H1 (cell line): ENCODE results near the gene TECR. TPM values are rescaled to one million over a fixed set of nuclear protein-coding genes. Genes with fewer than 3 reads are reported as not detected.
"Not testable (repeated sequence)": the region's sequence is repeated elsewhere in the genome, so short reads cannot be mapped to it uniquely, and the experiment has no call there.

Source experiments
- CTCF ChIA-PET: fragments of 300-600 bp; sonication (Branson Sonifier 250); formaldehyde crosslinking; loops from one replicate; lab custom pipeline; 2021; ENCODE audit not compliant: partially characterized antibody; lab: Charles Lee
- POLR2A ChIA-PET: fragments of 300-600 bp; sonication (Branson Sonifier 250); formaldehyde crosslinking; loops from one replicate; lab custom pipeline; 2021; ENCODE audit warnings: inconsistent platforms; ENCODE audit not compliant: partially characterized antibody; lab: Charles Lee
- DNase-seq, 2 experiments: peaks; one replicate each; pipeline versions ENCODE4 v3.0.0 to v3.0.0-alpha.2; 2010 to 2022; ENCODE audit warnings: low spot score in 2 of 2, low read depth in 1 of 2, mixed read lengths in 1 of 2
- FAIRE-seq: peaks from 2 replicates; lab custom pipeline; 2011; peaks lifted over from hg19 to GRCh38; lab: Jason Lieb, UNC
- H2AFZ ChIP-seq: 2 replicates; pipeline ENCODE4 v1.8.1; 2012; ENCODE audit warnings: low read length, inconsistent platforms
- H2AK5ac ChIP-seq: 2 replicates; pipeline ENCODE4 v1.6.1; 2013; ENCODE audit warnings: low read depth, low read length
- H2BK120ac ChIP-seq: replicated peaks from 2 replicates; pipeline ENCODE3; 2013; ENCODE audit warnings: low read depth, low read length, inconsistent platforms
- H2BK12ac ChIP-seq: 2 replicates; pipeline ENCODE4 v1.6.1; 2013; ENCODE audit warnings: low read depth, low read length
- H2BK15ac ChIP-seq: 2 replicates; pipeline ENCODE4 v1.6.1; 2013; ENCODE audit warnings: low read length
- H2BK20ac ChIP-seq: 2 replicates; pipeline ENCODE4 v1.6.1; 2013; ENCODE audit warnings: low read length
- H2BK5ac ChIP-seq: 2 replicates; pipeline ENCODE4 v1.6.1; 2013; ENCODE audit warnings: low read depth, low read length
- H3K14ac ChIP-seq: 2 replicates; pipeline ENCODE4 v1.6.1; 2013; ENCODE audit warnings: inconsistent platforms; ENCODE audit not compliant: insufficient read length
- H3K18ac ChIP-seq: 2 replicates; pipeline ENCODE4 v1.6.1; 2013; ENCODE audit warnings: low read length; ENCODE audit errors: extremely low read depth
- H3K23ac ChIP-seq: 2 replicates; pipeline ENCODE4 v1.6.1; 2013; ENCODE audit warnings: inconsistent platforms; ENCODE audit not compliant: insufficient read length
- H3K23me2 ChIP-seq: 2 replicates; pipeline ENCODE4 v1.6.1; 2013; ENCODE audit warnings: low read depth, low read length
- H3K27ac ChIP-seq: 2 replicates; pipeline ENCODE4 v1.6.1; 2011; ENCODE audit warnings: low read depth, low read length, inconsistent platforms
- H3K27me3 ChIP-seq, 4 experiments: replicated peaks in 1 of 4; 1 replicate in 1 of 4; 2 replicates in 3 of 4; pipeline versions ENCODE4 v1.6.1 to v1.8.1; 2011 to 2013; ENCODE audit warnings: low read length in 3 of 4, mild to moderate bottlenecking in 3 of 4, inconsistent platforms in 2 of 4, mixed read lengths in 2 of 4, moderate library complexity in 1 of 4; ENCODE audit not compliant: control insufficient read depth in 3 of 4, insufficient read depth in 3 of 4; ENCODE audit errors: extremely low read depth in 1 of 4
- H3K36me3 ChIP-seq, 4 experiments: 2 replicates each; pipeline versions ENCODE4 v1.6.1 to v1.8.1; 2011 to 2013; ENCODE audit warnings: mild to moderate bottlenecking in 4 of 4, low read length in 3 of 4, moderate library complexity in 2 of 4, control low read depth in 1 of 4, inconsistent platforms in 1 of 4; ENCODE audit not compliant: insufficient read depth in 4 of 4, control insufficient read depth in 2 of 4
- H3K4ac ChIP-seq: replicated peaks from 2 replicates; pipeline ENCODE3; 2013; ENCODE audit warnings: low read length, low read depth, mixed read lengths, inconsistent platforms; ENCODE audit not compliant: insufficient read length
- H3K4me1 ChIP-seq, 4 experiments: replicated peaks in 1 of 4; 1 replicate in 1 of 4; 2 replicates in 3 of 4; pipeline versions ENCODE4 v1.6.1 to v1.8.1; 2011 to 2013; ENCODE audit warnings: low read length in 3 of 4, inconsistent platforms in 2 of 4, mixed read lengths in 1 of 4; ENCODE audit not compliant: insufficient read depth in 4 of 4, control insufficient read depth in 3 of 4
- H3K4me2 ChIP-seq, 2 experiments: 2 replicates each; pipeline versions ENCODE4 v1.6.1 to v1.8.1; 2011 to 2013; ENCODE audit warnings: low read depth in 2 of 2, low read length in 2 of 2, control low read depth in 1 of 2, inconsistent platforms in 1 of 2, mild to moderate bottlenecking in 1 of 2; ENCODE audit not compliant: insufficient read depth in 1 of 2
- H3K4me3 ChIP-seq, 4 experiments: fragments of 200-600, 300-600 bp in 1 of 4; sonication (generic), shearing (Covaris generic), sonication (Bioruptor Twin) in 1 of 4; 2 replicates each; pipeline versions ENCODE4 v1.5.1 to v1.8.1; 2011 to 2016; ENCODE audit warnings: low read length in 4 of 4, low read depth in 3 of 4, control low read depth in 2 of 4, inconsistent platforms in 2 of 4, mild to moderate bottlenecking in 2 of 4, mixed read lengths in 1 of 4, moderate library complexity in 1 of 4; ENCODE audit not compliant: insufficient read depth in 2 of 4; ENCODE audit errors: extremely low read depth in 1 of 4
- H3K56ac ChIP-seq: replicated peaks from 2 replicates; pipeline ENCODE3; 2013; ENCODE audit warnings: low read depth, mild to moderate bottlenecking, mixed read lengths, low read length, inconsistent platforms; ENCODE audit not compliant: insufficient read length
- H3K79me1 ChIP-seq: 2 replicates; pipeline ENCODE4 v1.6.1; 2013; ENCODE audit warnings: low read depth, low read length, control low read depth
- H3K79me2 ChIP-seq, 2 experiments: 2 replicates each; pipeline versions ENCODE4 v1.6.1 to v1.8.1; 2012 to 2013; ENCODE audit warnings: low read length in 2 of 2, mild to moderate bottlenecking in 2 of 2, inconsistent platforms in 1 of 2; ENCODE audit not compliant: insufficient read depth in 2 of 2, control insufficient read depth in 1 of 2
- H3K9ac ChIP-seq, 4 experiments: replicated peaks in 1 of 4; 1 replicate in 1 of 4; 2 replicates in 3 of 4; pipeline versions ENCODE4 v1.6.1 to v1.8.1; 2011 to 2013; ENCODE audit warnings: low read depth in 3 of 4, low read length in 3 of 4, control low read depth in 2 of 4, mild to moderate bottlenecking in 2 of 4, moderate library complexity in 2 of 4, inconsistent platforms in 1 of 4; ENCODE audit errors: extremely low read depth in 1 of 4
- H3K9me3 ChIP-seq, 2 experiments: 2 replicates each; pipeline versions ENCODE4 v1.6.1 to v1.8.1; 2012 to 2013; ENCODE audit warnings: mild to moderate bottlenecking in 2 of 2, moderate library complexity in 2 of 2, control low read depth in 1 of 2, inconsistent platforms in 1 of 2, low read depth in 1 of 2, low read length in 1 of 2, mixed read lengths in 1 of 2; ENCODE audit not compliant: insufficient read depth in 2 of 2
- H4K20me1 ChIP-seq, 2 experiments: replicated peaks in 1 of 2; 2 replicates each; pipeline versions ENCODE3 to v1.8.1; 2011 to 2013; ENCODE audit warnings: inconsistent platforms in 2 of 2, low read length in 2 of 2, mild to moderate bottlenecking in 1 of 2; ENCODE audit not compliant: insufficient read depth in 2 of 2, control insufficient read depth in 1 of 2
- H4K5ac ChIP-seq: 2 replicates; pipeline ENCODE4 v1.6.1; 2013; ENCODE audit warnings: low read length, low read depth, mixed read lengths, inconsistent platforms; ENCODE audit not compliant: insufficient read length
- H4K8ac ChIP-seq: 2 replicates; pipeline ENCODE4 v1.8.0; 2013; ENCODE audit warnings: mild to moderate bottlenecking, moderate library complexity, low read length, inconsistent platforms; ENCODE audit not compliant: insufficient read depth; ENCODE audit errors: extremely low read depth
- H4K91ac ChIP-seq: replicated peaks from 2 replicates; pipeline ENCODE3; 2013; ENCODE audit warnings: low read length, mixed read lengths, inconsistent platforms; ENCODE audit not compliant: insufficient read length
- BACH1 ChIP-seq: IDR thresholded peaks from 2 replicates; pipeline ENCODE4 v1.6.1; 2012; ENCODE audit warnings: low read length, improper control_type of control experiment
- CTBP2 ChIP-seq: IDR thresholded peaks from 2 replicates; pipeline ENCODE4 v1.7.0; 2011; ENCODE audit warnings: borderline replicate concordance, mild to moderate bottlenecking, moderate library complexity, mixed read lengths, low read length; ENCODE audit not compliant: insufficient read depth, insufficient read length
- FOSL1 ChIP-seq: IDR thresholded peaks from 2 replicates; pipeline ENCODE4 v1.6.1; 2011; ENCODE audit warnings: mild to moderate bottlenecking, low read depth, low read length, moderate library complexity; ENCODE audit not compliant: insufficient read depth
- HDAC6 ChIP-seq: IDR thresholded peaks from one replicate; pipeline ENCODE4 v1.7.1; 2012; ENCODE audit warnings: low read depth, mild to moderate bottlenecking, inconsistent platforms, low read length, moderate library complexity
- PHF8 ChIP-seq: fragments of 200-600 bp; sonication (generic); conservative IDR thresholded peaks from 2 replicates; pipeline ENCODE4 v1.7.1; 2012; ENCODE audit warnings: low read depth, mild to moderate bottlenecking, inconsistent platforms, low read length, moderate library complexity
- POLR2A ChIP-seq, 2 experiments: IDR thresholded peaks; 1 replicate in 1 of 2; 2 replicates in 1 of 2; pipeline ENCODE4 v1.6.1; 2011; ENCODE audit warnings: low read depth in 2 of 2, low read length in 2 of 2, mild to moderate bottlenecking in 2 of 2; ENCODE audit errors: control extremely low read depth in 1 of 2
- SP4 ChIP-seq: IDR thresholded peaks from 2 replicates; pipeline ENCODE4 v1.6.1; 2012; ENCODE audit warnings: low read length, inconsistent platforms
- TAF1 ChIP-seq: IDR thresholded peaks from 2 replicates; pipeline ENCODE4 v1.6.1; 2011; ENCODE audit warnings: mild to moderate bottlenecking, low read depth, low read length
- YY1 ChIP-seq: IDR thresholded peaks from 2 replicates; pipeline ENCODE4 v1.6.1; 2011; ENCODE audit warnings: low read depth, mild to moderate bottlenecking, low read length
- WGBS, 2 experiments: shearing (Covaris generic) in 1 of 2; methylation state at CpG; one replicate each; pipeline versions ENCODE4 v1.1.6 to v1.1.7; 2013 to 2015; ENCODE audit warnings: low lambda C conversion rate in 2 of 2, mixed read lengths in 2 of 2, inconsistent platforms in 1 of 2, low coverage in 1 of 2, missing lambda C conversion rate in 1 of 2; ENCODE audit not compliant: insufficient replicate concordance in 2 of 2, insufficient coverage in 1 of 2, insufficient read length in 1 of 2; ENCODE audit errors: extremely low coverage in 1 of 2, missing lambda C conversion rate in 1 of 2; 5-methylcytosine and 5-hydroxymethylcytosine counted together
- polyA plus RNA-seq, 7 experiments: library from polyadenylated mRNA; depleted of rRNA in 3 of 7; stranded (reverse) in 5 of 7; unstranded in 2 of 7; fragments of >200 nt in 5 of 7; fragments of 200-250 nt in 2 of 7; gene quantifications; 1 replicate in 5 of 7; 2 replicates in 1 of 7; 4 replicates in 1 of 7; pipeline versions ENCODE4 v1.2.1 to v1.2.3, GENCODE V29; 2011 to 2013; ENCODE audit warnings: missing spikeins in 2 of 7, mixed read lengths in 2 of 7
- total RNA-seq: library from RNA; stranded (reverse); fragmentation: NEBNext Ultra II Directional; extraction: Animal tissue kit (Norgen Biotek cat#: 25700); gene quantifications from 2 replicates; pipeline ENCODE4 v1.2.1, GENCODE V29; 2021

TECR gene
- total and polyA plus RNA-seq, 2 of the 8 experiments (the other 6 are each of a cell fraction or from before 2014, with no cell fraction given) = 172 to 405 TPM

DNA sequence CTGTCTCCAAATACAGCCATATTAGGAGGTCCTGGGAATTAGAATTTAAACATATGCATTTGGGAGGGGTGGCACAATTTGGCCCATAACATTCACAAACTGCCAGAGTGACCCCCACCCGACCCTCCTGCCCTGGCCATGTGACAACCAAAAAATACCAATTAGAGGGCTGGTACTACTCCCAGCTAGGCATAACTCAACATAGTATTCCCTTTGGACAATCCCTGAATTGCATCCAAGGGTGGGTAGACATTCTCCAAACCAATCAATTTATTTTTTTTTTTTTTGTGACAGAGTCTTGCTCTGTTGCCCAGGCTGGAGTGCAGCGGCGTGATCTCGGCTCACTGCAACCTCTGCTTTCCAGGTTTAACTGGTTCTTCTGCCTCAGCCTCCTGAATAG lies 83.3 kb downstream of the TECR start (continued):
- TF ChIP-seq BACH1 (no peak), PHF8 (no peak), HDAC6 (no peak), TAF1 (no peak), SP4 (no peak), YY1 (no peak), CTBP2 (no peak), FOSL1 (no peak), POLR2A (IDR thresholded peaks at IDR 0.05; ENCODE audit: control extremely low read depth in 1 of 2, low read depth in 2 of 2, low read length in 2 of 2) (no peak)

DNA sequence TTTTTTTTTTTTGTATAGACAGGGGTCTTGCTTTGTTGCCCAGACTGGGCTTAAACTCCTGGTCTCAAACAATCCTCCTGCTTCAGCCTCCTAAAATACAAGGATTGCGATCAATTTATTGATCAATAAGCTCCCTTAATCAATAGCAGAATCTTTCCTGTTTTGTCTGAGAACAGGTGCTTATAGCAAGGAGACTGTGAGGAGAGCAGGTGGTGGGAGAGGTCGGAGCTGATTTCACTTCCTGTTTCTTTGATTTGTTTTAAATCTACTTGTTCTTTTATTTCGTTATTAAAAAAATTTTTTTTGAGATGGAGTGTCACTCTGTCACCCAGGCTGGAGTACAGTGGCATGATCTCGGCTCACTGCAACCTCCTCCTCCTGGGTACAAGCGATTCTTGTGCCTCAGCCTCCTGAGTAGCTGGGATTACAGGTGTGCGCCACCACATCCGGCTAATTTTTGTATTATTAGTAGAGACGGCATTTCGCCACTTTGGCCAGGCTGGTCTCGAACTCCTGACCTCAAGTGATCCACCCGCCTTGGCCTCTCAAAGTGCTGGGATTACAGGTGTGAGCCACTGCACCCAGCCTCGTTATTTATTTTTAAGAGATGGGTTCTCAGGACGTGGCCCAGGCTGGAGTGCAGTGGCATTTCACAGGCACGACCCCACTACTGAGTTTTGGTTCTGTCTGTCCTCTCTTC lies 84.2 kb downstream of the TECR start:
- FAIRE-seq, H3K4ac ChIP-seq, H3K36me3 ChIP-seq, H3K4me3 ChIP-seq, H2BK15ac ChIP-seq, H3K18ac ChIP-seq, H2BK120ac ChIP-seq, H3K4me2 ChIP-seq, H3K79me1 ChIP-seq, H2BK20ac ChIP-seq, H3K56ac ChIP-seq, H3K14ac ChIP-seq, DNase-seq, POLR2A ChIA-PET, H3K27me3 ChIP-seq, H2AK5ac ChIP-seq, H3K4me1 ChIP-seq, H4K20me1 ChIP-seq, H3K23ac ChIP-seq, H4K91ac ChIP-seq, H2BK12ac ChIP-seq, H4K5ac ChIP-seq, H3K79me2 ChIP-seq, H3K9ac ChIP-seq, H4K8ac ChIP-seq, H3K23me2 ChIP-seq, H2BK5ac ChIP-seq, H3K27ac ChIP-seq, H2AFZ ChIP-seq: not testable (repeated sequence)
- H3K9me3 ChIP-seq = peaks cover 42 to 58% of the 10 kb centered on the region in 2 experiments
- 76% methylated on average over 14 of the region's 14 CpGs; no CpG with 5 or more reads in 1 of the 2 experiments for WGBS, 2 experiments
- CTCF ChIA-PET = interaction anchor here (1.6 kb wide), 1 partner anchor 69 kb away, joined by 3 read pairs; no protein-coding TSS in a partner anchor
